GM04504 (cell line): ENCODE results near the gene BNIP1.

Experiments used
- DNase-seq: peaks from one replicate; pipeline ENCODE4 v3.0.0-alpha.2; 2012; ENCODE audit warnings: low read depth

Gene BNIP1

GRCh38 chr5:173165177-173166016 is 21.1 kb downstream of the BNIP1 start:
- DNase-seq: no peak

GRCh38 chr5:173172166-173172565 is 27.8 kb downstream of the BNIP1 start:
- DNase-seq: no peak

- no peak for DNase-seq
Measured at GRCh38 chr5:173175523-173175922, 31.2 kb downstream of the BNIP1 start.

- no peak for DNase-seq
Measured at GRCh38 chr5:173178369-173178910, 34.1 kb downstream of the BNIP1 start.

GRCh38 chr5:173180331-173180730 is 36.0 kb downstream of the BNIP1 start:
- no peak for DNase-seq

- DNase-seq: no peak
Measured at GRCh38 chr5:173187054-173187743, 42.9 kb downstream of the BNIP1 start.

GRCh38 chr5:173188280-173188679 is 43.9 kb downstream of the BNIP1 start:
- DNase-seq: no peak

GRCh38 chr5:173191015-173191414 is 46.7 kb downstream of the BNIP1 start:
- no peak for DNase-seq

- DNase-seq: no peak
Measured at GRCh38 chr5:173191561-173191960, 47.2 kb downstream of the BNIP1 start.

GRCh38 chr5:173192561-173192960 is 48.2 kb downstream of the BNIP1 start:
- no peak for DNase-seq

GRCh38 chr5:173196133-173196952 is 52.0 kb downstream of the BNIP1 start:
- no peak for DNase-seq

- DNase-seq: no peak
Measured at GRCh38 chr5:173197375-173197891, 53.1 kb downstream of the BNIP1 start.

GRCh38 chr5:173198049-173198448 is 53.7 kb downstream of the BNIP1 start:
- DNase-seq: no peak

GRCh38 chr5:173200356-173200755 is 56.0 kb downstream of the BNIP1 start:
- no peak for DNase-seq

GRCh38 chr5:173201636-173202265 is 57.4 kb downstream of the BNIP1 start:
- DNase-seq: peak; percentile 42

GRCh38 chr5:173202266-173202875 is 58.0 kb downstream of the BNIP1 start:
- DNase-seq: no peak

- no peak for DNase-seq
Measured at GRCh38 chr5:173204185-173204979, 60.1 kb downstream of the BNIP1 start.

GRCh38 chr5:173205916-173206315 is 61.6 kb downstream of the BNIP1 start:
- no peak for DNase-seq

GRCh38 chr5:173208296-173208695 is 64.0 kb downstream of the BNIP1 start:
- no peak for DNase-seq

GRCh38 chr5:173210877-173211276 is 66.5 kb downstream of the BNIP1 start:
- no peak for DNase-seq
